Activated CD8-positive, alpha-beta memory T cell treated with anti-CD3 and anti-CD28 coated beads, Interleukin-2, amount 50 U/mL, for 48 hours (primary cell): ENCODE data around the gene CISH.
A peak's percentile ranks its signal among the peaks of the same experiment; 100 is the strongest.

Source experiments
- DNase-seq: peaks from one replicate; pipeline ENCODE4 v3.0.0-alpha.2; 2020

The CISH gene

GRCh38 chr3:50635066-50635465, 23.5 kb upstream of the CISH start:
- no peak for DNase-seq

GRCh38 chr3:50633230-50633790, 21.7 kb upstream of the CISH start:
- no peak for DNase-seq

- no peak for DNase-seq
These were observed 20.9 kb upstream of the CISH start for GRCh38 chr3:50632450-50632849.

- DNase-seq, result no peak
These were observed 19.3 kb upstream of the CISH start for GRCh38 chr3:50630877-50631276.

GRCh38 chr3:50630394-50630793, 18.8 kb upstream of the CISH start:
- DNase-seq, result no peak

GRCh38 chr3:50628601-50629000, 17.0 kb upstream of the CISH start:
- no peak for DNase-seq

GRCh38 chr3:50627407-50628051, 16.0 kb upstream of the CISH start:
- no peak for DNase-seq

- no peak for DNase-seq
These were observed 14.8 kb upstream of the CISH start for GRCh38 chr3:50626401-50626800.

- DNase-seq, result no peak
These were observed 13.9 kb upstream of the CISH start for GRCh38 chr3:50625231-50626182.

GRCh38 chr3:50624634-50625033, 13.1 kb upstream of the CISH start:
- no peak for DNase-seq

- peak; percentile 83 for DNase-seq
These were observed 12.4 kb upstream of the CISH start for GRCh38 chr3:50623840-50624474.

- no peak for DNase-seq
These were observed 11.3 kb upstream of the CISH start for GRCh38 chr3:50622881-50623280.

- DNase-seq, result no peak
These were observed 9.2 kb upstream of the CISH start for GRCh38 chr3:50620820-50621219.

- DNase-seq, result no peak
These were observed 8.8 kb upstream of the CISH start for GRCh38 chr3:50620420-50620819.

GRCh38 chr3:50617911-50618481, 6.4 kb upstream of the CISH start:
- no peak for DNase-seq

- no peak for DNase-seq
These were observed 5.7 kb upstream of the CISH start, which contains the start of gene MAPKAPK3 for GRCh38 chr3:50617096-50617791. Gene MAPKAPK3 (plus strand): TSS chr3:50617151. CDS start chr3:50617566, 415 bp downstream.

GRCh38 chr3:50616770-50617095, 5.2 kb upstream of the CISH start:
- DNase-seq, result peak; percentile 97

- peak; percentile 87 for DNase-seq
These were observed 4.6 kb upstream of the CISH start for GRCh38 chr3:50616003-50616769.

GRCh38 chr3:50615190-50615589, 3.6 kb upstream of the CISH start:
- DNase-seq, result no peak

- peak; percentile 70 for DNase-seq
These were observed 1.6 kb upstream of the CISH start for GRCh38 chr3:50612970-50613846.
